ENCODE data around the gene KRTAP5-2.

DNA sequence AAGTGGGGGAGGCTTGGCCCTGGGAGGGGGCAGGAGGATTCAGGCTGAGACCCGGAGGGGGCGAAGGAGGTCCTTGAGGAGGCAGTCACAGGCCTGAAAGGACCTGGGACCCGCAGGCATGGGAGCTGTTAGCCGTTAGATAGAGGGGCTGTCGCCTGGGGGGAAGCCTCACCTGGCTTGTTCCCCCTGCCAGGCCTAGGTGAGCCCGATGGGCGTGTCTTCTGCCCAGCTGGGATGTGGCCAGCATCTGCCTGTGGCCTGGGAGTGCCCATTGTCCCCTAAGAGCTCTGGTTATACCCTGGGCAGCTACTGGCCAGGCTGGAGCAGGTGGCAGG, 24.2 kb downstream of the KRTAP5-2 start:
- TF ChIP-seq POLR2A (IDR thresholded peaks at IDR 0.05): no peak
- TF ChIP-seq, protein P1, sequence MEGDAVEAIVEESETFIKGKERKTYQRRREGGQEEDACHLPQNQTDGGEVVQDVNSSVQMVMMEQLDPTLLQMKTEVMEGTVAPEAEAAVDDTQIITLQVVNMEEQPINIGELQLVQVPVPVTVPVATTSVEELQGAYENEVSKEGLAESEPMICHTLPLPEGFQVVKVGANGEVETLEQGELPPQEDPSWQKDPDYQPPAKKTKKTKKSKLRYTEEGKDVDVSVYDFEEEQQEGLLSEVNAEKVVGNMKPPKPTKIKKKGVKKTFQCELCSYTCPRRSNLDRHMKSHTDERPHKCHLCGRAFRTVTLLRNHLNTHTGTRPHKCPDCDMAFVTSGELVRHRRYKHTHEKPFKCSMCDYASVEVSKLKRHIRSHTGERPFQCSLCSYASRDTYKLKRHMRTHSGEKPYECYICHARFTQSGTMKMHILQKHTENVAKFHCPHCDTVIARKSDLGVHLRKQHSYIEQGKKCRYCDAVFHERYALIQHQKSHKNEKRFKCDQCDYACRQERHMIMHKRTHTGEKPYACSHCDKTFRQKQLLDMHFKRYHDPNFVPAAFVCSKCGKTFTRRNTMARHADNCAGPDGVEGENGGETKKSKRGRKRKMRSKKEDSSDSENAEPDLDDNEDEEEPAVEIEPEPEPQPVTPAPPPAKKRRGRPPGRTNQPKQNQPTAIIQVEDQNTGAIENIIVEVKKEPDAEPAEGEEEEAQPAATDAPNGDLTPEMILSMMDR (IDR thresholded peaks at IDR 0.05): no peak
- no peak for TF ChIP-seq POLR2AphosphoS5 (IDR thresholded peaks at IDR 0.05)

Data from breast epithelium (tissue), 3 donors.